Activated CD4-positive, alpha-beta memory T cell treated with anti-CD3 and anti-CD28 coated beads for 36 hours (primary cell): ENCODE data around the gene SPIN1. TPM values are rescaled to one million over a fixed set of nuclear protein-coding genes. Genes with fewer than 3 reads are reported as not detected.
A peak's percentile ranks its signal among the peaks of the same experiment; 100 is the strongest.

Experiments used
- CTCF ChIA-PET: fragments of 350-600 bp; sonication (Branson Sonifier 250); formaldehyde crosslinking; loops from one replicate; lab custom pipeline; 2021; ENCODE audit warnings: antibody characterized with exemption, inconsistent platforms; lab: Charles Lee
- POLR2A ChIA-PET: fragments of 350-600 bp; sonication (Branson Sonifier 250); formaldehyde crosslinking; loops from one replicate; lab custom pipeline; 2021; ENCODE audit warnings: antibody characterized with exemption; lab: Charles Lee
- DNase-seq: peaks from one replicate; pipeline ENCODE4 v3.0.0-alpha.2; 2020
- H3K27ac Mint-ChIP-seq: one replicate; pipeline ENCODE4 v1.8.0; 2021; ENCODE audit warnings: mixed read lengths
- H3K27me3 Mint-ChIP-seq: one replicate; pipeline ENCODE4 v1.8.0; 2021; ENCODE audit warnings: mixed read lengths
- H3K36me3 Mint-ChIP-seq: one replicate; pipeline ENCODE4 v1.8.0; 2021; ENCODE audit warnings: mixed read lengths
- H3K4me1 Mint-ChIP-seq: one replicate; pipeline ENCODE4 v1.8.0; 2021; ENCODE audit warnings: low read depth, mixed read lengths
- H3K4me3 Mint-ChIP-seq: one replicate; pipeline ENCODE4 v1.8.0; 2021; ENCODE audit warnings: mild to moderate bottlenecking, mixed read lengths
- H3K9me3 Mint-ChIP-seq: one replicate; pipeline ENCODE4 v1.8.0; 2021; ENCODE audit warnings: mixed read lengths
- intact Hi-C: fragments of 100-400 bp; cut with micrococcal nuclease; formaldehyde crosslinking; loops from one replicate; pipeline ENCODE4 v1.15.1; 2023
- total RNA-seq, 2 experiments: library from RNA; stranded (reverse); gene quantifications; one replicate each; pipeline ENCODE4 v1.2.3, GENCODE V29; 2021

Gene SPIN1
- total RNA-seq, 2 experiments from 2014 or later, result 19.6 to 20.8 TPM

DNA sequence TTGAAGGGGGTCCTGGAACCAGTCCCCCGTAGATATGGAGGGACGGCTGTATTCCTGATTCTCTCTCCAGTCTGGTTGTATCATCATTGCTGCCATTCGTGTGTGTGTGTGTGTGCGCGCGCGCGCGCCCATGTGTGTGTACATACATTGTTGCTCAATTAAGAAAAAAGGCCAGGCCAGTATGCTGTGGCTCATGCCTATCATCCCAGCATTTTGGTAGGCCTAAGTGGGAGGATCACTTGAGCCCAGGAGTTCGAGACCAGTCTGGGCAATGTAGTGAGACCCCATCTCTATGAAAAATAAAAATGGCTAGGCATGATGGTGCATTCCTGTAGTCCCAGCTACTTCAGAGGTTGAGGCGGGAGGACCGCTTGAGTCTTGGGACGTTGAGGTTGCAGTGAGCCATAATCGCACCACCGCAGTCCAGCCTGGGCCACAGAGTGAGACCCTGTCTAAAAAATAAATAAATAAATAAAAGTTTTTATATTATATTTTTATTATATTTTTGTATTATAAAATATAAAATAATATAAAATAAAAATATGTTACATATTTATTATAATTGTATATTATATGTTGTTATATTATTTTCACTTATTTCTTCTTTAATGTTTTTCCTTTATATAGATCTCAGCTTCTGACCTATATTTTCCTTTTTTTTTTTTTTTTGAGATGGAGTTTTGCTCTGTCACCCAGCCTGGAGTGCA lies 53.2 kb downstream of the SPIN1 start:
- Mint-ChIP-seq H3K4me1 (peaks cover 24% of the 10 kb centered on the region), H3K27me3 (no peaks in the 10 kb centered on the region), H3K36me3 (peaks cover 34% of the 10 kb centered on the region), H3K9me3 (peaks cover 6% of the 10 kb centered on the region), H3K27ac (no peak overlapping the region), H3K4me3 (no peak overlapping the region)
- intact Hi-C loops, result no loop called here
- ChIA-PET POLR2A (no interaction called here), CTCF (no interaction called here)
- no peak for DNase-seq

DNA sequence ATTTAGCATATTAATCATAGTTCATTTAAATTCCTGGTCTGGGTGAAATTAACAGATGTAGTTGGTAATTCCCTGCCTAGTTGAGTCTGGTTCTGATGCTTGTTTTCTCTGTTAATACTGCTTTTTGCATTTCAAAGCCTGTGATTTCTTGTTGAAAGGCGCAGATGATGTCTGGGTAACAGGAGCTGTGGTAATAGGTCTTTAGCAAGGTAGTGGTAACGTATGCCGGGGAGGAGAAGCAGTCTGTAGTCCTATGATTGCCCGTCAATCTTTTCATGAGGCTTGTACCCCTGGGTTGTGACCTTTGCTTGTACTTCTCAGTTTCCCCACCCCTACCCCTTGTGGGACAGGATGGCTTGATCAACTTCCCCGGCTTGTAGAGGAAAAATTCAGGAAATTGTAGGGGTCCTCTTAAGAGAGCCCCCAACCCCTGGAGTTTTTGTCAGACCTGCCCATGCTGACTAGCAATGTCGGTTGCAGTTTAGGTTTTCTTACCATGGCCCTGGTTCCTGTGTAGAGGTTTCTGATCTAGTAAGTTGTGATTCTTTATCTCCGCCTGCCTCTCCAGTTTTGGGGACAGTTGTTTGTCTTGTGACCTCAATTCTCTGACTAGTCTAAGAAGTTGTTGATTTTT lies 55.4 kb downstream of the SPIN1 start:
- peaks cover 27% of the 10 kb centered on the region for H3K4me1 Mint-ChIP-seq
- H3K9me3 Mint-ChIP-seq, result peaks cover 10% of the 10 kb centered on the region
- CTCF ChIA-PET, result interaction anchor here (0.7 kb wide), 1 partner anchor 86 kb away, joined by 3 read pairs; no protein-coding TSS in a partner anchor
- no peak overlapping the region for H3K27ac Mint-ChIP-seq
- H3K36me3 Mint-ChIP-seq, result peaks cover 33% of the 10 kb centered on the region
- no peak overlapping the region for H3K4me3 Mint-ChIP-seq
- no peak for DNase-seq
- no peaks in the 10 kb centered on the region for H3K27me3 Mint-ChIP-seq
- POLR2A ChIA-PET, result no interaction called here
- intact Hi-C loops, result no loop called here

DNA sequence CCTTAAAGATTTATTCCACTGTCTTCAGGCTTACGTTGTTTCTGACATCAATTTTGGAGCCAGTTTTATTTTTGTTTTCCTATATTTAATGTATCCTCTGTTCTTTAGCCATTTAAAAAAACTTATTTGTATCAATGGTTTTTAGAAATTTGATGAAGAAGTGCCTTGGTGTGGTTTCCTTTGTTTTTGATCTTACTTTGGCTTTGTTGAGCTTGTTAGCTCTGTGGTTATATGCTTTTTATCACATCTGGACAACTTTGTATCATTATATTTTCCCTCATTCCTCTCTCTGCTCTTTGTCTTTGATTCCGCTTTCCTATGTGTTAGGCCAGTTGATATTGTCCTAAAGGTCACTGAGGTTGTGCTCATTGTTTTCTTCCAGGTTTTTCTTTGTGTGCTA lies 58.5 kb downstream of the SPIN1 start:
- Mint-ChIP-seq H3K36me3 (peaks cover 42% of the 10 kb centered on the region), H3K27me3 (no peaks in the 10 kb centered on the region), H3K4me3 (no peak overlapping the region), H3K4me1 (peaks cover 19% of the 10 kb centered on the region), H3K27ac (no peak overlapping the region), H3K9me3 (peaks cover 10% of the 10 kb centered on the region)
- ChIA-PET POLR2A (interaction anchor here (1.1 kb wide), 1 partner anchor 10 kb away, joined by 3 read pairs; no protein-coding TSS in a partner anchor), CTCF (no interaction called here)
- intact Hi-C loops, result no loop called here
- no peak for DNase-seq

DNA sequence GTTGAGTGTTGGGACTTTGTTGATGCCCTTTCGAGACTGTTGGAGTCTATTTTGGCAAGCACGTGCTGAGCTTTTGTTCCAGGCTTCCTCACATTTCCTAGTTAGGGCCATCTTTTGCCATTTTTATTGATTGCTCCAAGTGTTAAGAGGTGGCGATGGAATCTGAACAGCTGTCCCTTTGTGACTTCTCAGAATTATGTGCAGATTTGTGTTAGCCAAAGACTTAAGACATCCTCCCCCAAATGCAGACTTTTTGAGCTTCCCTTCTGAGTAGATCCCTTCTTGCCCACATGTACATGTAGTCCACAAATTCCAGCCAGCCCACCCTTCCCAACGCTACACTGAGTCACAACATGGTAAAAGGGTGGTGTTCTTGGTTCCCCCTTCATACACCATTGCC lies 59.2 kb downstream of the SPIN1 start:
- H3K27me3 Mint-ChIP-seq, result no peaks in the 10 kb centered on the region
- no peak for DNase-seq
- intact Hi-C loops, result no loop called here
- H3K27ac Mint-ChIP-seq, result no peak overlapping the region
- peaks cover 10% of the 10 kb centered on the region for H3K9me3 Mint-ChIP-seq
- ChIA-PET CTCF (no interaction called here), POLR2A (interaction anchor here (1.1 kb wide), 1 partner anchor 10 kb away, joined by 3 read pairs; no protein-coding TSS in a partner anchor)
- peaks cover 44% of the 10 kb centered on the region for H3K36me3 Mint-ChIP-seq
- no peak overlapping the region for H3K4me3 Mint-ChIP-seq
- H3K4me1 Mint-ChIP-seq, result peaks cover 14% of the 10 kb centered on the region

DNA sequence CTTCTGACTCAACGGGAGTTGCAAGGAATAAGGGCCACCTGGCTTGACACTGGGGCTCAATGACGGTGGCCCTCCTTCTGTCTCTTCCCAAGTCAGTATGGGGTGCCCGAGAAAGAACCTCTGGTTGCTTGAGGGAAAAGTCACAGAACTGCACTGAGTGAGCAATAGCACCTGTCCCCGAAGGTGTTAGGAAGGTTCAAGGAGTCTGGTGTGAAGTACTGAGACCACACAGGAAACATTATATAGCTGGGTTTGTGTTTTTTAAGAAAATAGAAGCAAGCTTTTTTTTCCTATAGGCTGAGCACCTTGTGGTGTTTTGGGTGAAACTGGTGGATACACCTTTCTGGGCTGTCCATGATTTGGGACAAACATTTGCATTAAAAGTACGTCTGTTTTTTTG lies 62.9 kb downstream of the SPIN1 start:
- Mint-ChIP-seq H3K36me3 (peaks cover 28% of the 10 kb centered on the region), H3K27me3 (no peaks in the 10 kb centered on the region), H3K4me3 (no peak overlapping the region), H3K9me3 (peaks cover 4% of the 10 kb centered on the region), H3K4me1 (peaks cover 9% of the 10 kb centered on the region), H3K27ac (no peak overlapping the region)
- intact Hi-C loops, result no loop called here
- DNase-seq, result no peak
- CTCF ChIA-PET, result no interaction called here
- POLR2A ChIA-PET, result no interaction called here

DNA sequence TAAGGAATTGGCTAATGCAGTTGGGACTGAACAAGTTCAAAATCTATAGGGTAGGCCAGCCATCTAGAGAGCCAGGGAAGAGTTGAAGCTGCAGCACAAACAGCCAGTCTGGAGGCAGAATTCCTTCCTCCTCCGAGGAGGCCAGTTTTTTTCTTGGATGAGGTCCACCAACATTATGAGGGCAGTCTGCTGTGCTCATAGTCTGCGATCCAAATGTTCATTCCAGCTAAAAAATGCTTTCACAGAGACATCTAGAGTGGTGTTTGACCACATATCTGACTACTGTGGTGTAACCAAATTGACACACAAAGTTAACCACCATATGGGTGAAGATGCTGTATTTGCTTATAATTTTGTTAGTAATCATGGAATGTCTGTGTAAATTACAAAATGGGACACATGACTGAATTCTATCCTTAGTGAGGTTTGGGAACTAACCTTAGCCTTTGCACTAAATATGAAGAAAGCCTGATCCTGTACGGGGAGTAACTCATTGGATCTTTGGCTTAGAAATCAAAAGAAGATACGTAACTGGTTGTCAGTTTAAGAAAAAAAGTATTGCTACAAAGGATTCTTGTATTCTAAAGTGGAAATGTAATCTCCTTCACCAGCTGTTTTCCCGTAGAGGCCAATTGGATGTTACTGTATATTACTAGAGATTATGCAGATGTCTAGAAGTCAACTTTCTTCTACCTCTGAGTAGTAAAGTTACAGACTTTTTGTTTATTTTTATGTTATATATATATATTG lies 70.6 kb downstream of the SPIN1 start:
- Mint-ChIP-seq H3K36me3 (peaks cover 14% of the 10 kb centered on the region), H3K4me3 (no peak overlapping the region), H3K27me3 (no peaks in the 10 kb centered on the region), H3K4me1 (peaks cover 11% of the 10 kb centered on the region), H3K9me3 (no peaks in the 10 kb centered on the region), H3K27ac (no peak overlapping the region)
- ChIA-PET POLR2A (no interaction called here), CTCF (interaction anchor here (0.6 kb wide), 1 partner anchor 69 kb away, joined by 3 read pairs; no protein-coding TSS in a partner anchor)
- no peak for DNase-seq
- intact Hi-C loops, result no loop called here

DNA sequence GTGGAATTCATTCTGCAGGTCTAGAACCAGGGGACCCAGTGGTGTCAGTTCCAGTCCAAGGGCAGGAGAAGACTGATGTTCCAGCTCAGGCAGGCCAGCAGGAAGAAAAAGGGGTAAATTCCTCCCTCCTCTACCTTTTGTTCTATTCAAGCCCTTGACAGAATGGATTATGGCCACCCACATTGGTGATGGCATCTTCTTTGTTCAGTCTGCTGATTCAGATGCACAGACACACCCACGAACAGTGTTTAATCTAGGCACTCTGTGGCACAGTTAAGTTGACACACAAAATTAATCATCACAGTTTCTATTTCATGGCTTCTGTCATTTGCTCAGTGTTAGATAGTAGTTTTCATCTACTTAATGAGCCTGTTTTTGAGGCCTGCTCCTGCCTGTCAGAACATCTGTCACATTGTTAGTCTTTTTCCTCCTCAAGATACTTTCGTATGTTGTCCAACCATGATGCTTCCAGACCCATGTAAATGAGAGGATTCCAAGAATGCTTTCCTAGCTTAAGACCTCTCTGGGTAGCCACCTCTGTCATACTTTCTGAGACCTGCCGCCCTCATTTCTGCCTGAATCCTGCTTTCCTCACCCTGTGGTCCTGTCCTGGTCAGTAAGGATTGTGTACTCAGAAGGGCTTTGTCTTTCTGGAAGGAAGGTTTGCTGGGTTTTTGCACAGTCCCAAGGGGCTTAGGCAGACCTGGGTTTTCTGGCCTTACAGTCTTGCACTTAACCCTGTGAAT lies 72.5 kb downstream of the SPIN1 start:
- POLR2A ChIA-PET, result interaction anchor here (1.3 kb wide), 1 partner anchor 16 kb away, joined by 4 read pairs; no protein-coding TSS in a partner anchor
- peaks cover 13% of the 10 kb centered on the region for H3K36me3 Mint-ChIP-seq
- CTCF ChIA-PET, result interaction anchor here (0.7 kb wide), 1 partner anchor 118 kb away, joined by 3 read pairs; no protein-coding TSS in a partner anchor
- peak; percentile 49 for DNase-seq
- no peaks in the 10 kb centered on the region for H3K9me3 Mint-ChIP-seq
- H3K27ac Mint-ChIP-seq, result peak overlapping the region; percentile 23
- H3K4me3 Mint-ChIP-seq, result no peak overlapping the region
- no peaks in the 10 kb centered on the region for H3K27me3 Mint-ChIP-seq
- peaks cover 15% of the 10 kb centered on the region for H3K4me1 Mint-ChIP-seq
- intact Hi-C loops, result loop anchor here (1.0 to 5.0 kb wide), 2 partner anchors 17 to 488 kb away; partner anchors contain the start of gene CDK20

DNA sequence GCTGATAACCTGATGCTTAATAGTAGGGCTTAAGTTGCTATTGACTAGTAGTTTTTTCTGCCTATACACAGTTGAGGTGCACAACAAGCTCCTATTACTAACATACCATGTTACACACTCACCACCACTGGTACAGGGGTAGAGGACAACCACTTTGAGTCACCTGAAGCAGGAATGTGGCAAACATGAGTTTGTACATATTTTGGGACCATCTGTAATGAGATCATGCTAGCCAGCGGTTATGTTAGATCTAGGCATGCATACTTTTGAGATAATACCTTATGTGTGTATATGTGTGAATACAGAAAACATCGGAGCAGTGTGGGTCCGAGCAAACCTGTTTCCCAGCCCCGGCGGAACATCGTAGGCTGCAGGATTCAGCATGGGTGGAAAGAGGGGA lies 73.9 kb downstream of the SPIN1 start:
- intact Hi-C loops, result loop anchor here (5.0 kb wide), 1 partner anchor 490 kb away; the partner anchor contains the start of gene CDK20
- no peak overlapping the region for H3K4me3 Mint-ChIP-seq
- H3K36me3 Mint-ChIP-seq, result peaks cover 4% of the 10 kb centered on the region
- H3K4me1 Mint-ChIP-seq, result peaks cover 15% of the 10 kb centered on the region
- ChIA-PET POLR2A (no interaction called here), CTCF (interaction anchor here (1.0 kb wide), 1 partner anchor 14 kb away, joined by 3 read pairs; no protein-coding TSS in a partner anchor)
- no peak for DNase-seq
- H3K27ac Mint-ChIP-seq, result no peak overlapping the region
- H3K9me3 Mint-ChIP-seq, result no peaks in the 10 kb centered on the region
- H3K27me3 Mint-ChIP-seq, result no peaks in the 10 kb centered on the region

DNA sequence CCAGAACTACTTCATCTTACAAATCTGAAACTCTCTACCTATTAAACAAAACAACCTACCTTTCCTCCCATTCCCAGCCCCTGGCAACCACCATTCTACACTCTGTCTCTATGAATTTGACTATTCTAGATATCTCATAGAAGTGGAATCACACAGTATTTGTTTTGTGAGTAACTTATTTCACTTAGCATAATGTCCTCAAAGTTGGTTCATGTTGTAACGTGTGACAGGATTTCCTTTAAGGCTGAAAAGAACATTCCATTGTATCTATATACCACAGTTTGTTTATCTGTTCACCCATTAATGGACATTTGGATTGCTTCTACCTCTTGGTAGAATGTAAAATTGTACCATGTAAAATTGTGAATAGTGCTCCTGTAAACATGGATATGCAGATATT lies 76.6 kb downstream of the SPIN1 start:
- DNase-seq, result no peak
- Mint-ChIP-seq H3K27me3 (no peaks in the 10 kb centered on the region), H3K9me3 (no peaks in the 10 kb centered on the region), H3K27ac (no peak overlapping the region), H3K4me3 (no peak overlapping the region), H3K4me1 (peaks cover 15% of the 10 kb centered on the region), H3K36me3 (peaks cover 16% of the 10 kb centered on the region)
- CTCF ChIA-PET, result no interaction called here
- POLR2A ChIA-PET, result no interaction called here
- intact Hi-C loops, result loop anchor here (5.0 kb wide), 1 partner anchor 493 kb away; the partner anchor contains the start of gene CDK20

DNA sequence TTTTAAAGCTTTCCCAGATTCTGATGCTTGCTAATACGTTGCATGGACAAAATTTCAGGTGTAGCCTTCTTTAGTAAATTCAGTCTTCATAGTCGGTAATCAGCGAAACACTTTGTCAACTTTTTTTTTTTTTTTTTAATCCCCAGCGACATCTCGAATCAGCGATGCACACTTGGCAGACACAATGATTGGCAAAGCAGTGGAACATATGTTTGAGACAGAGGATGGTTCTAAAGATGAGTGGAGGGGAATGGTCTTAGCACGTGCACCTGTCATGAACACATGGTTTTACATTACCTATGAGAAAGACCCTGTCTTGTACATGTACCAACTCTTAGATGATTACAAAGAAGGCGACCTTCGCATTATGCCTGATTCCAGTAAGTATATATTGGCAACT lies 80.0 kb downstream of the SPIN1 start:
- CTCF ChIA-PET, result no interaction called here
- no peak for DNase-seq
- H3K36me3 Mint-ChIP-seq, result peaks cover 17% of the 10 kb centered on the region

DNA sequence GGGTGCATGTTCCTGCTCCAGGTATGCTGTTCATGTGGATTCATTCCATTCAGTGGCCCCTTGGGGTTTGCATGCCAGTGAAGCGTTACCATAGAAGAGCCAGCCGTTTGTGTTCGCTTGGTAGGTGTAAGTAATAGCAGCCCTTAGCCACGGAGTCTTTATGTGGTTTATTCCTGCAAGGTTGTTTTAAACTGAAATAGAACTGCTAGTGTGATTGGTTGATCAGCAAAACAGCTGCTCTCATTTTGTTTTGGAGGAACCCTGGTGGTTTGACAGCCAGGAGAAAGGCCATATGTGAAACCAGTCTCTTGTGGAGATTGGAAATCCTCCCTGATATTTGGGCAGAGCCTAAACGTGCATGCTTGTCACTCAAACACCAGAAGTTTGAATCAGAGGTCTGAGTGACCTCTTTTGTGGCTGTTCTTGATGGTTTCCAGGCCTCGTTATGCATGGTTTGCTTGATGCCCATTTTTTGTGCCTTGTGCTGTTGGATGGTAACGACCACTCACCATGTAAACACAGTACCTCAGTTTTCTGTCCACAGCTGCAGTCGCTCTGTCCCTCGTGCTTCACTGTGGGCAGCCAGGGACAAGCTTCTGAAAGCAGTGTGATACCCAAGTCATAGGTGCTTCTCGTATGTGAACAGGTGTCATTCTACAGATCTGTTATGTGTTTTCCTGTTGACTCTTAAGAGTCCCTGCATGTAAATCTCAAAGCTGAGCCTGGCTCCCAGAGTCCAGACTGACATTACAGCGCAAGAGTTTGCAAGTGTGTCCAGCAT lies 88.4 kb downstream of the SPIN1 start:
- peak; percentile 26 for DNase-seq
- CTCF ChIA-PET, result interaction anchor here (1.0 kb wide), 1 partner anchor 15 kb away, joined by 3 read pairs; no protein-coding TSS in a partner anchor
- intact Hi-C loops, result loop anchor here (1.0 to 2.0 kb wide), 5 partner anchors 16 to 428 kb away; no protein-coding TSS in a partner anchor
- H3K9me3 Mint-ChIP-seq, result no peaks in the 10 kb centered on the region
- peak overlapping the region; percentile 4 for H3K27ac Mint-ChIP-seq
- H3K4me3 Mint-ChIP-seq, result no peak overlapping the region
- H3K27me3 Mint-ChIP-seq, result no peaks in the 10 kb centered on the region
- H3K4me1 Mint-ChIP-seq, result peaks cover 19% of the 10 kb centered on the region
- POLR2A ChIA-PET, result interaction anchor here (1.4 kb wide), 1 partner anchor 16 kb away, joined by 4 read pairs; no protein-coding TSS in a partner anchor
- peaks cover 16% of the 10 kb centered on the region for H3K36me3 Mint-ChIP-seq

More for the DNA sequence above, 80.0 kb downstream of the SPIN1 start:
- POLR2A ChIA-PET, result no interaction called here
- no peak overlapping the region for H3K27ac Mint-ChIP-seq
- H3K4me1 Mint-ChIP-seq, result peaks cover 9% of the 10 kb centered on the region
- H3K9me3 Mint-ChIP-seq, result no peaks in the 10 kb centered on the region
- no peaks in the 10 kb centered on the region for H3K27me3 Mint-ChIP-seq
- intact Hi-C loops, result no loop called here
- no peak overlapping the region for H3K4me3 Mint-ChIP-seq
